Stomach (tissue), 4 donors: ENCODE results near the gene PRPF6.
"Not testable (repeated sequence)": the region's sequence is repeated elsewhere in the genome, so short reads cannot be mapped to it uniquely, and the experiment has no call there.

ENCODE experiments used
- POLR2A ChIP-seq, 4 donors: fragments of 450-650 bp; IDR thresholded peaks; one replicate each; pipeline ENCODE4 v1.6.1; 2016; ENCODE audit warnings: antibody characterized with exemption in 4 of 4, control low read depth in 2 of 4, mild to moderate bottlenecking in 1 of 4, moderate library complexity in 1 of 4
- POLR2AphosphoS5 ChIP-seq, 3 donors: sonication (generic); formaldehyde crosslinking; IDR thresholded peaks; one replicate each; pipeline ENCODE4 v1.6.1; 2016; ENCODE audit warnings: antibody characterized with exemption in 3 of 3
- TF ChIP-seq, protein P1 (sequence below), 7 experiments: fragments of 450-650 bp in 4 of 7; fragments of 200-600 bp in 3 of 7; sonication (generic) in 3 of 7; IDR thresholded peaks; one replicate each; pipeline ENCODE4 v1.5.1; 2016 to 2019; ENCODE audit warnings: antibody characterized with exemption in 7 of 7, control low read depth in 2 of 7, mild to moderate bottlenecking in 1 of 7

- TF ChIP-seq, protein P1, sequence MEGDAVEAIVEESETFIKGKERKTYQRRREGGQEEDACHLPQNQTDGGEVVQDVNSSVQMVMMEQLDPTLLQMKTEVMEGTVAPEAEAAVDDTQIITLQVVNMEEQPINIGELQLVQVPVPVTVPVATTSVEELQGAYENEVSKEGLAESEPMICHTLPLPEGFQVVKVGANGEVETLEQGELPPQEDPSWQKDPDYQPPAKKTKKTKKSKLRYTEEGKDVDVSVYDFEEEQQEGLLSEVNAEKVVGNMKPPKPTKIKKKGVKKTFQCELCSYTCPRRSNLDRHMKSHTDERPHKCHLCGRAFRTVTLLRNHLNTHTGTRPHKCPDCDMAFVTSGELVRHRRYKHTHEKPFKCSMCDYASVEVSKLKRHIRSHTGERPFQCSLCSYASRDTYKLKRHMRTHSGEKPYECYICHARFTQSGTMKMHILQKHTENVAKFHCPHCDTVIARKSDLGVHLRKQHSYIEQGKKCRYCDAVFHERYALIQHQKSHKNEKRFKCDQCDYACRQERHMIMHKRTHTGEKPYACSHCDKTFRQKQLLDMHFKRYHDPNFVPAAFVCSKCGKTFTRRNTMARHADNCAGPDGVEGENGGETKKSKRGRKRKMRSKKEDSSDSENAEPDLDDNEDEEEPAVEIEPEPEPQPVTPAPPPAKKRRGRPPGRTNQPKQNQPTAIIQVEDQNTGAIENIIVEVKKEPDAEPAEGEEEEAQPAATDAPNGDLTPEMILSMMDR (IDR thresholded peaks at IDR 0.05), result not testable (repeated sequence)
- not testable (repeated sequence) for TF ChIP-seq POLR2A, POLR2AphosphoS5 (IDR thresholded peaks at IDR 0.05)
Measured at GRCh38 chr20:63971960-63972311, 9.0 kb upstream of the PRPF6 start.
